Keratinocyte (primary cell): Measurements from ENCODE around the gene RFX6. TPM values are rescaled to one million over a fixed set of nuclear protein-coding genes. Genes with fewer than 3 reads are reported as not detected.

Source experiments
- DNase-seq: peaks from one replicate; pipeline ENCODE4 v3.0.0-alpha.2; 2011; ENCODE audit warnings: low read depth, missing footprints, low spot score
- FAIRE-seq: peaks from 2 replicates; lab custom pipeline; 2011; peaks lifted over from hg19 to GRCh38; lab: Jason Lieb, UNC
- H2AFZ ChIP-seq: 2 replicates; pipeline ENCODE4 v1.6.0; 2012; ENCODE audit warnings: low read length, control low read depth, inconsistent platforms; ENCODE audit not compliant: control insufficient read depth
- H3K27ac ChIP-seq: 2 replicates; pipeline ENCODE4 v1.5.1; 2011; ENCODE audit warnings: low read length; ENCODE audit not compliant: control insufficient read depth, insufficient read depth
- H3K27me3 ChIP-seq: 3 replicates; pipeline ENCODE4 v1.6.0; 2011; ENCODE audit warnings: low read length; ENCODE audit not compliant: control insufficient read depth, insufficient read depth; ENCODE audit errors: extremely low read depth
- H3K36me3 ChIP-seq, 2 experiments: 2 replicates in 1 of 2; 3 replicates in 1 of 2; pipeline ENCODE4 v1.5.1; 2011; ENCODE audit warnings: low read length in 2 of 2, mild to moderate bottlenecking in 1 of 2; ENCODE audit not compliant: control insufficient read depth in 2 of 2, insufficient read depth in 2 of 2; ENCODE audit errors: extremely low read depth in 1 of 2
- H3K4me1 ChIP-seq: 3 replicates; pipeline ENCODE4 v1.5.1; 2011; ENCODE audit warnings: low read length; ENCODE audit not compliant: control insufficient read depth, insufficient read depth; ENCODE audit errors: extremely low read depth
- H3K4me2 ChIP-seq: 3 replicates; pipeline ENCODE4 v1.6.0; 2011; ENCODE audit warnings: low read depth, low read length; ENCODE audit not compliant: control insufficient read depth, insufficient read depth; ENCODE audit errors: extremely low read depth
- H3K4me3 ChIP-seq, 3 experiments: fragments of 200-600 bp in 1 of 3; sonication (generic) in 1 of 3; 2 replicates in 2 of 3; 3 replicates in 1 of 3; pipeline ENCODE4 v1.5.1; 2011 to 2016; ENCODE audit warnings: low read length in 3 of 3, mild to moderate bottlenecking in 3 of 3, control low read depth in 2 of 3, inconsistent platforms in 1 of 3, low read depth in 1 of 3, mixed read lengths in 1 of 3, mixed run types in 1 of 3, moderate library complexity in 1 of 3; ENCODE audit not compliant: control insufficient read depth in 2 of 3, insufficient read depth in 2 of 3; ENCODE audit errors: extremely low read depth in 1 of 3
- H3K79me2 ChIP-seq: 2 replicates; pipeline ENCODE4 v1.6.0; 2012; ENCODE audit warnings: low read length; ENCODE audit not compliant: control insufficient read depth, insufficient read depth
- H3K9ac ChIP-seq: 3 replicates; pipeline ENCODE4 v1.6.0; 2011; ENCODE audit warnings: low read length; ENCODE audit not compliant: control insufficient read depth, insufficient read depth; ENCODE audit errors: extremely low read depth
- H3K9me1 ChIP-seq: 3 replicates; pipeline ENCODE4 v1.6.0; 2011; ENCODE audit warnings: low read length; ENCODE audit not compliant: control insufficient read depth, insufficient read depth; ENCODE audit errors: extremely low read depth
- H3K9me3 ChIP-seq: 2 replicates; pipeline ENCODE4 v1.5.1; 2012; ENCODE audit warnings: low read depth, low read length; ENCODE audit not compliant: control insufficient read depth
- H4K20me1 ChIP-seq: 3 replicates; pipeline ENCODE4 v1.6.0; 2011; ENCODE audit warnings: low read length; ENCODE audit not compliant: control insufficient read depth, insufficient read depth; ENCODE audit errors: extremely low read depth
- EZH2 ChIP-seq: IDR thresholded peaks from one replicate; pipeline ENCODE4 v1.6.1; 2012; ENCODE audit warnings: inconsistent platforms, mild to moderate bottlenecking, low read length, moderate library complexity
- dilution Hi-C: fragments of 300-500 bp; cut with MboI; formaldehyde crosslinking; loops from one replicate; pipeline ENCODE4 v1.7.0; 2020; ENCODE audit warnings: low sequenced_read_pairs; ENCODE audit not compliant: extremely low pct_ligation_motif_present
- polyA plus RNA-seq, 5 experiments: library from polyadenylated mRNA; depleted of rRNA in 3 of 5; stranded (reverse) in 3 of 5; stranded (forward) in 1 of 5; unstranded in 1 of 5; fragments of >200 nt; gene quantifications; 1 replicate in 1 of 5; 2 replicates in 3 of 5; 3 replicates in 1 of 5; pipeline versions ENCODE4 v1.2.1 to v1.2.3, GENCODE V29; 2011 to 2012; ENCODE audit warnings: missing spikeins in 2 of 5, low read depth in 1 of 5, low replicate concordance in 1 of 5
- TF ChIP-seq, protein P1 (sequence below), 3 experiments: IDR thresholded peaks in 1 of 3; conservative IDR thresholded peaks in 1 of 3; optimal IDR thresholded peaks in 1 of 3; 2 replicates in 2 of 3; 3 replicates in 1 of 3; pipeline versions ENCODE3 to v1.5.1; 2011; ENCODE audit warnings: low read length in 3 of 3, mild to moderate bottlenecking in 3 of 3, moderate library complexity in 2 of 3, control low read depth in 1 of 3, inconsistent platforms in 1 of 3; ENCODE audit not compliant: insufficient read depth in 2 of 3; ENCODE audit errors: extremely low read depth in 1 of 3

RFX6 gene
- polyA plus RNA-seq, 1 donor (not counting 4 experiments of a cell fraction or from before 2014, with no cell fraction given), result not detected

DNA sequence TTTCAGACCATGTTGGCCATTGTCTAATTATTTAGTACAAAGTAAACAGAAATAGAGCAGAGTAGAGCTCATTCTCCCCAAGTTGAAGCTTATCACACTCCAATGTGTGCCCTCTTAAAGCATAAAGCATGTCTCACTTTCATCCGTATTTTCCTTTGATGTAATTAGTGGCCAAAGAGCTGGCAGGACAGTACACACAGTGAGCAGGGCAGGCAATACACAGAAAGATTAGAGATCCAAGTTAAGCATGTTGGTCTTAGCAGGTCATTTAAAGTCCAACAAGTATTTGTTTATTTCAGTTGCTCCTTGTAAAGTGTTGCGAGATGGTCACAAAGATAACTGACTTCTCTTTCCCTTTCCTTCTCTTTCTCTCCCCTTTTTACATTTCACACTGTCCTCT, 47.2 kb downstream of the RFX6 start:
- H3K9me3 ChIP-seq, result no peaks in the 10 kb centered on the region
- H4K20me1 ChIP-seq, result no peaks in the 10 kb centered on the region
- H3K27ac ChIP-seq, result no peak overlapping the region
- no peaks in the 10 kb centered on the region for H3K36me3 ChIP-seq
- no peak overlapping the region for H3K4me2 ChIP-seq
- dilution Hi-C loops, result no loop called here
- H3K9ac ChIP-seq, result no peak overlapping the region
- H3K4me3 ChIP-seq, result no peak overlapping the region
- H3K27me3 ChIP-seq, result no peaks in the 10 kb centered on the region
- no peaks in the 10 kb centered on the region for H3K9me1 ChIP-seq
- DNase-seq (no peak), FAIRE-seq (no peak)
- no peaks in the 10 kb centered on the region for H3K79me2 ChIP-seq
- no peaks in the 10 kb centered on the region for H3K4me1 ChIP-seq
- H2AFZ ChIP-seq, result no peak overlapping the region
- no peak for TF ChIP-seq EZH2
- TF ChIP-seq, protein P1, sequence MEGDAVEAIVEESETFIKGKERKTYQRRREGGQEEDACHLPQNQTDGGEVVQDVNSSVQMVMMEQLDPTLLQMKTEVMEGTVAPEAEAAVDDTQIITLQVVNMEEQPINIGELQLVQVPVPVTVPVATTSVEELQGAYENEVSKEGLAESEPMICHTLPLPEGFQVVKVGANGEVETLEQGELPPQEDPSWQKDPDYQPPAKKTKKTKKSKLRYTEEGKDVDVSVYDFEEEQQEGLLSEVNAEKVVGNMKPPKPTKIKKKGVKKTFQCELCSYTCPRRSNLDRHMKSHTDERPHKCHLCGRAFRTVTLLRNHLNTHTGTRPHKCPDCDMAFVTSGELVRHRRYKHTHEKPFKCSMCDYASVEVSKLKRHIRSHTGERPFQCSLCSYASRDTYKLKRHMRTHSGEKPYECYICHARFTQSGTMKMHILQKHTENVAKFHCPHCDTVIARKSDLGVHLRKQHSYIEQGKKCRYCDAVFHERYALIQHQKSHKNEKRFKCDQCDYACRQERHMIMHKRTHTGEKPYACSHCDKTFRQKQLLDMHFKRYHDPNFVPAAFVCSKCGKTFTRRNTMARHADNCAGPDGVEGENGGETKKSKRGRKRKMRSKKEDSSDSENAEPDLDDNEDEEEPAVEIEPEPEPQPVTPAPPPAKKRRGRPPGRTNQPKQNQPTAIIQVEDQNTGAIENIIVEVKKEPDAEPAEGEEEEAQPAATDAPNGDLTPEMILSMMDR (optimal IDR thresholded peaks at IDR 0.05 in 1 of 3, IDR thresholded peaks at IDR 0.05 in 1 of 3, conservative IDR thresholded peaks at IDR 0.05 in 1 of 3; ENCODE audit: extremely low read depth in 1 of 3, insufficient read depth in 2 of 3, low read length in 3 of 3), result no peak

GRCh38 chr6:116925088-116925794, 48.2 kb downstream of the RFX6 start:
- H4K20me1 ChIP-seq, result no peaks in the 10 kb centered on the region
- H3K9me1 ChIP-seq, result no peaks in the 10 kb centered on the region
- FAIRE-seq, result no peak
- dilution Hi-C loops, result no loop called here
- no peaks in the 10 kb centered on the region for H3K27me3 ChIP-seq
- no peak overlapping the region for H3K4me2 ChIP-seq
- H2AFZ ChIP-seq, result no peak overlapping the region
- TF ChIP-seq EZH2, result no peak
- no peak overlapping the region for H3K9ac ChIP-seq
- H3K27ac ChIP-seq, result no peak overlapping the region
- no peaks in the 10 kb centered on the region for H3K4me1 ChIP-seq
- H3K36me3 ChIP-seq, result no peaks in the 10 kb centered on the region
- no peaks in the 10 kb centered on the region for H3K9me3 ChIP-seq
- no peak for DNase-seq
- no peak overlapping the region for H3K4me3 ChIP-seq
- H3K79me2 ChIP-seq, result no peaks in the 10 kb centered on the region

DNA sequence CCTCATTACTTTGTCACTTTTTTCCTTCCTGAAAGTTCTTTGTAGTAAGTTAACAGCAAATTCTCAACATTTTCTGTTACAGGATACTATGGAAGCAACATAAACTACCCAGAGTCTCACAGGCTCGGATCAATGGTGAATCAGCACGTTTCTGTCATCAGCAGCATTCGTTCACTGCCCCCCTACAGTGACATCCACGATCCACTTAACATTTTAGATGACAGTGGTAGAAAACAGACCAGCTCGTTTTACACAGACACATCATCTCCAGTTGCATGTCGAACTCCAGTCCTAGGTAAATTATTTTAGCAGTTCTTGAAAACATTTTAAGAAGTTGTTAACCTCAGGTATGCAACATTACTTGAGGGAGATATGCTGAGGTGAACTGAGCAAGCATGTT, 51.6 kb downstream of the RFX6 start:
- dilution Hi-C loops, result no loop called here
- H3K27ac ChIP-seq, result no peak overlapping the region
- H4K20me1 ChIP-seq, result no peaks in the 10 kb centered on the region
- DNase-seq (no peak), FAIRE-seq (no peak)
- no peaks in the 10 kb centered on the region for H3K27me3 ChIP-seq
- no peak overlapping the region for H3K9ac ChIP-seq
- H3K4me1 ChIP-seq, result no peaks in the 10 kb centered on the region
- no peaks in the 10 kb centered on the region for H3K9me1 ChIP-seq
- H3K36me3 ChIP-seq, result no peaks in the 10 kb centered on the region
- TF ChIP-seq EZH2, result no peak
- TF ChIP-seq, protein P1 (optimal IDR thresholded peaks at IDR 0.05 in 1 of 3, IDR thresholded peaks at IDR 0.05 in 1 of 3, conservative IDR thresholded peaks at IDR 0.05 in 1 of 3; ENCODE audit: extremely low read depth in 1 of 3, insufficient read depth in 2 of 3, low read length in 3 of 3), result no peak
- no peak overlapping the region for H3K4me2 ChIP-seq
- no peaks in the 10 kb centered on the region for H3K9me3 ChIP-seq
- H2AFZ ChIP-seq, result no peak overlapping the region
- H3K79me2 ChIP-seq, result no peaks in the 10 kb centered on the region
- no peak overlapping the region for H3K4me3 ChIP-seq
